GM23248 (cell line): ENCODE results near the gene GJD4. TPM values are rescaled to one million over a fixed set of nuclear protein-coding genes. Genes with fewer than 3 reads are reported as not detected.

Experiments used
- DNase-seq: peaks from one replicate; pipeline ENCODE4 v3.0.0-alpha.2; 2015
- H2AFZ ChIP-seq: fragments of 200-600 bp; sonication (generic); 2 replicates; pipeline ENCODE4 v1.6.1; 2016; ENCODE audit warnings: antibody characterized with exemption
- H3F3A ChIP-seq: fragments of 200-600 bp; sonication (generic); 2 replicates; pipeline ENCODE4 v1.6.1; 2016; ENCODE audit warnings: mild to moderate bottlenecking, antibody characterized with exemption, mixed run types; ENCODE audit not compliant: insufficient read depth
- H3K27ac ChIP-seq: fragments of 200-600 bp; sonication (generic); 2 replicates; pipeline ENCODE4 v1.5.1; 2016; ENCODE audit warnings: mild to moderate bottlenecking
- H3K27me3 ChIP-seq: fragments of 200-600 bp; sonication (generic); replicated peaks from 2 replicates; pipeline ENCODE4 v1.6.1; 2016; ENCODE audit warnings: mild to moderate bottlenecking; ENCODE audit not compliant: insufficient read depth
- H3K36me3 ChIP-seq: fragments of 200-600 bp; sonication (generic); 2 replicates; pipeline ENCODE4 v1.6.1; 2016; ENCODE audit warnings: low read depth, mild to moderate bottlenecking
- H3K4me1 ChIP-seq: fragments of 200-600 bp; sonication (generic); 2 replicates; pipeline ENCODE4 v1.6.1; 2016; ENCODE audit warnings: mild to moderate bottlenecking; ENCODE audit not compliant: insufficient read depth
- H3K4me2 ChIP-seq: fragments of 200-600 bp; sonication (generic); one replicate; pipeline ENCODE4 v1.6.1; 2016; ENCODE audit warnings: mild to moderate bottlenecking; ENCODE audit not compliant: unreplicated experiment
- H3K4me3 ChIP-seq: fragments of 200-600 bp; sonication (generic); 2 replicates; pipeline ENCODE4 v1.5.1; 2016; ENCODE audit warnings: mild to moderate bottlenecking
- H3K79me2 ChIP-seq: fragments of 200-600 bp; sonication (generic); 2 replicates; pipeline ENCODE4 v1.6.1; 2016; ENCODE audit warnings: mild to moderate bottlenecking; ENCODE audit not compliant: insufficient read depth
- H3K9ac ChIP-seq: fragments of 200-600 bp; sonication (generic); 2 replicates; pipeline ENCODE4 v1.6.1; 2016; ENCODE audit warnings: mild to moderate bottlenecking
- H3K9me2 ChIP-seq: fragments of 200-600 bp; sonication (generic); 2 replicates; pipeline ENCODE4 v1.6.1; 2016; ENCODE audit warnings: mixed run types, mild to moderate bottlenecking, moderate library complexity; ENCODE audit not compliant: insufficient read depth
- H3K9me3 ChIP-seq: fragments of 200-600 bp; sonication (generic); one replicate; pipeline ENCODE4 v1.6.1; 2017; ENCODE audit warnings: low read depth
- H4K20me1 ChIP-seq: fragments of 200-600 bp; sonication (generic); 2 replicates; pipeline ENCODE4 v1.6.0; 2016; ENCODE audit not compliant: insufficient read depth
- EZH2 ChIP-seq: fragments of 200-600 bp; sonication (generic); IDR thresholded peaks from 2 replicates; pipeline ENCODE4 v1.6.1; 2018; ENCODE audit warnings: antibody characterized with exemption, mild to moderate bottlenecking; ENCODE audit not compliant: insufficient read depth, poor library complexity, severe bottlenecking
- EZH2phosphoT487 ChIP-seq: fragments of 200-600 bp; sonication (generic); IDR thresholded peaks from 2 replicates; pipeline ENCODE4 v1.6.1; 2018; ENCODE audit warnings: antibody characterized with exemption, moderate library complexity, mild to moderate bottlenecking, low read depth; ENCODE audit not compliant: insufficient read depth
- WGBS, 2 experiments: methylation state at CpG; one replicate each; pipeline ENCODE4 v1.1.6; 2015 to 2017; ENCODE audit warnings: low lambda C conversion rate in 2 of 2, low coverage in 1 of 2; ENCODE audit errors: missing lambda C conversion rate in 2 of 2; 5-methylcytosine and 5-hydroxymethylcytosine counted together
- in situ Hi-C: fragments of 300-500 bp; cut with MboI; formaldehyde crosslinking; loops from 2 replicates; pipeline ENCODE4 v1.15.0; 2020
- polyA plus RNA-seq: library from polyadenylated mRNA; unstranded; fragments of >200 nt; fragmentation: Nextera tagmentation; extraction: Ambion mirVana; gene quantifications from 2 replicates; pipeline ENCODE4 v1.2.1, GENCODE V29; 2016
- total RNA-seq: library from RNA; depleted of rRNA; stranded (reverse); fragments of >200 nt; shearing (Covaris generic); gene quantifications from 2 replicates; pipeline ENCODE4 v1.2.3, GENCODE V29; 2014

The GJD4 gene
- total and polyA plus RNA-seq, 2 experiments from 2014 or later = not detected

DNA sequence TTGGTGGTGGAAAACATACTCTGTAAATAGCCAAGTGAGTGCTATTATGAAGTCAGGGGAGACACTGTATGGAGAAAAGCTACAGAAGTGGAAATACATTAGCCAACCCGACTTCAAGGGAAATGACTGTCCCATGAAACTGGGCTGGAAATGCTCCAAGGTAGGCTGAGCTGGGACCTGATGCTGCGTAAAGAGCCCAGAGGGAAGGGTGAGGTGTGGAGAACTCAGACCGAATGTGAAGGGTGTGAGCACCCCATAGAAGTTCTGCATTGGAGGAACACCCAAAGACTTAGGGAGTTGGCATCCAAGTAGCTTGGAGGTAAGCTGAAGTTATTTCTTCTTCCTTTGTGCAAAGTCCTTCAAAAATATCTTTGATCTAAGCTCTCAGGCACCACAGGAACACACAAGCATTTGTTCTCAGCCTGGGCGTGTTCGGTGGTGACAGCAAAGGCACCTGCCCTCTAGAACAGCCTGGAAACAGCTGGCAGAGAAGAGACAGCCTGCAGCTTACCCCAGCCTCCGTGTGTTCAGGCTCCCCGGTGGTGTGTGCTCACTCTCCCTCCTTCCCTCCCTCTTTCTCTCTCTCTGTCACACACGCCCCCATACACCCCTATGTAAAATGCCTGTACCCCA, 19.1 kb upstream of the GJD4 start:
- Histone ChIP-seq H3K9me2 (no peaks in the 10 kb centered on the region), H3K4me1 (no peaks in the 10 kb centered on the region), H3K4me3 (no peak overlapping the region), H3K27ac (no peak overlapping the region), H3K27me3 (peaks cover 6% of the 10 kb centered on the region; the same call in 1 of the 2 replicates), H3K9me3 (no peaks in the 10 kb centered on the region), H3K36me3 (no peaks in the 10 kb centered on the region), H2AFZ (no peak overlapping the region), H3F3A (no peaks in the 10 kb centered on the region), H3K4me2 (no peak overlapping the region), H4K20me1 (no peaks in the 10 kb centered on the region), H3K9ac (no peak overlapping the region), H3K79me2 (no peaks in the 10 kb centered on the region)
- DNase-seq = no peak
- WGBS, 2 experiments = 68 to 70% methylated on average over 8 of the region's 8 CpGs
- TF ChIP-seq EZH2phosphoT487 (no peak), EZH2 (no peak)
- in situ Hi-C loops = no loop called here

DNA sequence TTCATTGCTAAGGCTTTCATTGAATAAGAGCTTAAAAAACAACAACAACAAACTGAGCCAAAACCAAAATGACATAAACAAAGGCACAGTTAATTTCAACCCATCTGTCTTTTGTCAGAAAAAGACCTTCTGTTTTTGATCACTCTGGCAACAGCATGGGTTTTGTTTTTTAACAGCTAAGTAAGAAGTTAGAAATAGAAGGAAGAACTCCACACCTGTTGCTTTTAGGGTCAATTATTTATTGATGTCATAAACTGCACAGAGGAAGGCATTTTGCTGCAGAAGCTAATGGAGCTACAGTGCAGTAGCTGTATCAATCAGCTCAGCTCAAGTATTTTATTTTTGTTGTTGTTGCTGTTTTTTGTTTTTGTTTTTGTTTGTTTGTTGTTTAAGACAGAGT, 16.3 kb upstream of the GJD4 start:
- in situ Hi-C loops = no loop called here
- Histone ChIP-seq H3K27ac (no peak overlapping the region), H3K27me3 (peaks cover 11% of the 10 kb centered on the region), H3K9me3 (no peaks in the 10 kb centered on the region), H3K36me3 (no peaks in the 10 kb centered on the region), H4K20me1 (no peaks in the 10 kb centered on the region), H3K9ac (no peak overlapping the region), H3K4me1 (no peaks in the 10 kb centered on the region), H3K4me3 (no peak overlapping the region), H3K9me2 (no peaks in the 10 kb centered on the region), H3K4me2 (no peak overlapping the region), H3F3A (no peaks in the 10 kb centered on the region), H3K79me2 (no peaks in the 10 kb centered on the region), H2AFZ (no peak overlapping the region)
- DNase-seq = no peak
- TF ChIP-seq EZH2phosphoT487 = no peak
- no peak for TF ChIP-seq EZH2

DNA sequence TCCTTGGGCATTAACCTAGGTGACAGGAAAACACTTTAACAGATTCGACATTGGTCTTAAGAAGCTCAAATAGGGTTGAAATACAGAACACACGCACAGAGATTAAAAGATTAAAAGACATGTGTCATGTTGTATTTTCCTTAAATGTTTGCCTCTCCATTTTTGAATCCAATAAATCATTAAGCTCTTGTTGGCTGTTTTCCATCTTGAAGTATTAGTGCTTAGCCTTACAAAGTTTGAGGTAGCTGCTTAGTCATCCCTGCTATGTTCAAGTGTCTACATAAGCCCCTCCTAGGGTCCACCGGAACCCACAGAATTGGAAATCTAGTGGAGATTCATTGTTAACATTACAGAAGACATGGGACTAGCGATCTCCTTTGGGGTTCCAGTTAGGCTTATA, 12.7 kb upstream of the GJD4 start:
- in situ Hi-C loops = no loop called here

DNA sequence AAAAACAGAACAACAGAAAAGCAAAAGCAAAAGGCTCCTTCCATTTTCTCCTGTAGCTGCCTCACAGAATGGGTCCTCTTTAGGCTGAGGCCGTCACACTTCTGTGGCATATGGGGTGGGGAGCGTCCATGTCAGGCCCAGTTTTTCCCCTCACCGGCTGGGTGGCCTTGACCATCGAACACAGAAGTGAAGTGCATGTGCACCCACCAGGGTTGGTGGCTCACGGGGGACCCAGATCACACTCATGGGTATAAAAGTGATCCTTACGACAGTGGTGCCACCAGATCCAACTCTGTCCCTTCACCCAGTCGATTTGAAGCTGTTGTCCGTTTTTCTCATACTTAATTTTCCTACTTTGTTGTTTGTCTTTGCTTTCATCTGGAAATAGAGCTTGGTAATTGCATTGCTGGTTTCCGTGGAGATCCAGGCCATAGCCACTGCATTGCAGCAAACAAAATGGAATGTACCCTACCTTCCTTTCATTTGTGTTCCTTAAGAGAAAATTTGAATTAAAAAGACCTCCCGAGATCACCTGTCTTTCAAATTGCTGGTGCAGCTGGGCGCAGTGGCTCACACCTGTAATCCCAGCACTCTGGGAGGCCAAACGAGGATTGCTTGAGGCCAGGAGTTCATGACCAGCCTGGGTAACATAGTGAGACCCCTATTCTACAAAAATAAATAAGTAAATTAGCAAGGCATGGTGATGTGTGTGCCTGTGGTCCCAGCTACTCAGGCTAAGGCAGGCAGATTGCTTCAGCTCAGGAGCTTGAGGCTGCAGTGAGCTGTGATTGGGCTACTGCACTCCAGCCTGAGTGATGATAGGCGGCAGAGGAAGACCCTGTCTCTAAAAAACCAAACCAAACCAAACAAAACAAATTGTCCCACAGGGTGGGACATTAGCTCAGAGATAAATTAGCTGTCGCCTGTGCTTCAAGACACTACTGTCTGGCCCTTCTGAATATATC, 10.7 kb upstream of the GJD4 start:
- Histone ChIP-seq H3F3A (no peaks in the 10 kb centered on the region), H3K4me1 (no peaks in the 10 kb centered on the region), H3K79me2 (no peaks in the 10 kb centered on the region), H3K9ac (no peak overlapping the region), H2AFZ (no peak overlapping the region), H3K27me3 (peaks cover 5% of the 10 kb centered on the region), H3K9me2 (no peaks in the 10 kb centered on the region), H3K4me2 (no peak overlapping the region), H3K27ac (no peak overlapping the region), H3K4me3 (no peak overlapping the region), H3K9me3 (no peaks in the 10 kb centered on the region), H3K36me3 (no peaks in the 10 kb centered on the region), H4K20me1 (no peaks in the 10 kb centered on the region)
- WGBS, 2 experiments = 65 to 74% methylated on average over 14 of the region's 14 CpGs
- DNase-seq = no peak
- in situ Hi-C loops = no loop called here
- TF ChIP-seq EZH2phosphoT487 = no peak
- TF ChIP-seq EZH2 = no peak

More for the DNA sequence above, 12.7 kb upstream of the GJD4 start:
- no peak for TF ChIP-seq EZH2
- no peak for TF ChIP-seq EZH2phosphoT487
- H2AFZ ChIP-seq = no peak overlapping the region
- no peaks in the 10 kb centered on the region for H3K9me3 ChIP-seq
- H3K27me3 ChIP-seq = peaks cover 5% of the 10 kb centered on the region
- no peaks in the 10 kb centered on the region for H3K36me3 ChIP-seq
- H3K4me2 ChIP-seq = no peak overlapping the region
- no peak for DNase-seq
- no peak overlapping the region for H3K27ac ChIP-seq
- no peaks in the 10 kb centered on the region for H3K79me2 ChIP-seq
- H3K4me1 ChIP-seq = no peaks in the 10 kb centered on the region
- H3K4me3 ChIP-seq = no peak overlapping the region
- H3K9me2 ChIP-seq = no peaks in the 10 kb centered on the region
- H4K20me1 ChIP-seq = no peaks in the 10 kb centered on the region
- no peaks in the 10 kb centered on the region for H3F3A ChIP-seq
- 77 to 79% methylated on average over 4 of the region's 4 CpGs for WGBS, 2 experiments
- no peak overlapping the region for H3K9ac ChIP-seq
